Measurements from ENCODE around the gene ADAM17. TPM values are rescaled to one million over a fixed set of nuclear protein-coding genes. Genes with fewer than 3 reads are reported as not detected.
A peak's percentile ranks its signal among the peaks of the same experiment; 100 is the strongest.

ADAM17 gene
- total and polyA plus RNA-seq, 2 of the 13 experiments (the other 11 are each of a cell fraction or from before 2014, with no cell fraction given): 6.5 to 33.4 TPM

- TF ChIP-seq ZNF34 (CRISPR knock-in tag; IDR thresholded peaks at IDR 0.05; ENCODE audit: borderline replicate concordance) (peak; percentile 62; the same call in 1 of the 2 replicates), MLXIP (CRISPR knock-in tag; IDR thresholded peaks at IDR 0.05; ENCODE audit: borderline replicate concordance) (no peak; the same call in 1 of the 2 replicates), ZNF720 (CRISPR knock-in tag; IDR thresholded peaks at IDR 0.05) (no peak), CBX2 (IDR thresholded peaks at IDR 0.05; ENCODE audit: low read depth, low read length) (no peak), CBX2 (CRISPR knock-in tag; IDR thresholded peaks at IDR 0.05; ENCODE audit: low read depth) (no peak), TAF1 (CRISPR knock-in tag; IDR thresholded peaks at IDR 0.05) (peak; percentile 95), NFYB (CRISPR knock-in tag; IDR thresholded peaks at IDR 0.05) (0 out of 2 replicates have a peak, but pooled peaks have one; percentile 35), KMT2A (CRISPR knock-in tag; IDR thresholded peaks at IDR 0.05) (peak; percentile 94), ZNF569 (CRISPR knock-in tag; IDR thresholded peaks at IDR 0.05; ENCODE audit: borderline replicate concordance) (no peak; the same call in 1 of the 2 replicates), ZNF773 (CRISPR knock-in tag; IDR thresholded peaks at IDR 0.05; ENCODE audit: borderline replicate concordance) (peak; percentile 82; the same call in 1 of the 2 replicates), PLRG1 (conservative IDR thresholded peaks at IDR 0.05) (no peak), TAF15 (IDR thresholded peaks at IDR 0.05; ENCODE audit: low read depth, low read length, poor library complexity, severe bottlenecking) (peak; percentile 73), SPEN (CRISPR knock-in tag; IDR thresholded peaks at IDR 0.05; ENCODE audit: low read depth) (peak; percentile 97), SIX1 (CRISPR knock-in tag; IDR thresholded peaks at IDR 0.05; ENCODE audit: borderline replicate concordance) (peak; percentile 42), ZNF253 (CRISPR knock-in tag; IDR thresholded peaks at IDR 0.05; ENCODE audit: borderline replicate concordance) (peak; percentile 97), NPAS2 (CRISPR knock-in tag; IDR thresholded peaks at IDR 0.05; ENCODE audit: borderline replicate concordance) (no peak; the same call in 1 of the 2 replicates), SMAD9 (CRISPR knock-in tag; IDR thresholded peaks at IDR 0.05) (0 out of 2 replicates have a peak, but pooled peaks have one; percentile 33), MAFF (IDR thresholded peaks at IDR 0.05; ENCODE audit: low read depth, low read length) (no peak), ZNF775 (CRISPR knock-in tag; IDR thresholded peaks at IDR 0.05; ENCODE audit: borderline replicate concordance) (0 out of 2 replicates have a peak, but pooled peaks have one; percentile 64), NFATC3 (CRISPR knock-in tag; IDR thresholded peaks at IDR 0.05) (peak; percentile 64; the same call in 1 of the 2 replicates), ZNF367 (CRISPR knock-in tag; IDR thresholded peaks at IDR 0.05; ENCODE audit: borderline replicate concordance) (no peak; the same call in 1 of the 2 replicates), BCL3 (CRISPR knock-in tag; IDR thresholded peaks at IDR 0.05) (peak; percentile 71)
- TF ChIP-seq, protein P1, sequence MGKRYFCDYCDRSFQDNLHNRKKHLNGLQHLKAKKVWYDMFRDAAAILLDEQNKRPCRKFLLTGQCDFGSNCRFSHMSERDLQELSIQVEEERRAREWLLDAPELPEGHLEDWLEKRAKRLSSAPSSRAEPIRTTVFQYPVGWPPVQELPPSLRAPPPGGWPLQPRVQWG (CRISPR knock-in tag; IDR thresholded peaks at IDR 0.05; ENCODE audit: borderline replicate concordance, low read depth): no peak
- TF ChIP-seq, protein P2, sequence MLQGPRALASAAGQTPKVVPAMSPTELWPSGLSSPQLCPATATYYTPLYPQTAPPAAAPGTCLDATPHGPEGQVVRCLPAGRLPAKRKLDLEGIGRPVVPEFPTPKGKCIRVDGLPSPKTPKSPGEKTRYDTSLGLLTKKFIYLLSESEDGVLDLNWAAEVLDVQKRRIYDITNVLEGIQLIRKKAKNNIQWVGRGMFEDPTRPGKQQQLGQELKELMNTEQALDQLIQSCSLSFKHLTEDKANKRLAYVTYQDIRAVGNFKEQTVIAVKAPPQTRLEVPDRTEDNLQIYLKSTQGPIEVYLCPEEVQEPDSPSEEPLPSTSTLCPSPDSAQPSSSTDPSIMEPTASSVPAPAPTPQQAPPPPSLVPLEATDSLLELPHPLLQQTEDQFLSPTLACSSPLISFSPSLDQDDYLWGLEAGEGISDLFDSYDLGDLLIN (CRISPR knock-in tag; IDR thresholded peaks at IDR 0.05; ENCODE audit: borderline replicate concordance): no peak; the same call in 1 of the 2 replicates
These were observed at the start of gene ADAM17 (continued) for GRCh38 chr2:9555297-9556120.
